Measurements from ENCODE around the gene SRSF2. TPM values are rescaled to one million over a fixed set of nuclear protein-coding genes. Genes with fewer than 3 reads are reported as not detected.

Gene SRSF2
- total and polyA plus RNA-seq, 9 of the 15 experiments (the other 6 are each of a cell fraction or from before 2014, with no cell fraction given): 161 to 583 (median 393) TPM

DNA sequence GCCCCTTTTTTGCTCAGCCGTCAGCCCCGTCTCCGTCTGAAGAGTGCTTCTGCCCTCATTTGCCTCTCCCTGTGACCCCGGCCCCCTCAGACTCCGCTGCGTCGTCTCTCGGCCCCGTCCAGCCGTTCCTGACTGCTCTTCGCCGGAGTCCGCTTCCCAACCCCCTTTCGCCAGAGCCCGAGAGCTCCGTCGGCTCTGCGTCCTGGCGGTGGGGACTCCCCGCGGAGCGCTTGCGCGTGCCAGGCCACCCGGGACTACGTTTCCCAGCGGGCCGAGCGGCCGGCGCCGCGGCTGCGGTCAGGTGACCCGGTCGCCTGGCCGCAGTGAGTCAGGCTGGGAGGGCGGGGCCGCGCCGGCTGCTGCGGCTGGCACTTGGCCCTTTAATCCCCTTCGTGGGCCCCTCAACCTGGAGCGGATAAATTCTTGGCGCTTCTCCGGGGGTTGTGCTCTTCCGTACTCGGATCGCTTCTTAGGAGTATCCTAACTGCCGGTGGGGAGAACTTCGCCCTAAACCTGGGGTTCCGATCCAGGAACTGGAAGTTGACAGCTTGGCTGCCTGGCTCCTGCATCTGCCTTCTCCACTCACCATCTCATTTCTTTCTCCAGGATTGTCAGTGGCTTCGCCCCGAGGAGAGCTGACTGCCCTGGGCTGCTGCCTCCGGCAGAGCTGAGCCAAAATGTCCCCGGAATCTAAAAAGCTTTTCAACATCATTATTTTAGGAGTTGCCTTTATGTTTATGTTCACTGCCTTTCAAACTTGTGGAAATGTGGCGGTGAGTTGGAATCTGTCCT is 741 bp upstream of the SRSF2 start, which contains the start of gene MFSD11 (continued):
- peak; percentile 78 for TF ChIP-seq CREB3L1 (IDR thresholded peaks at IDR 0.05; ENCODE audit: borderline replicate concordance, low read depth)
- TF ChIP-seq, protein P1, sequence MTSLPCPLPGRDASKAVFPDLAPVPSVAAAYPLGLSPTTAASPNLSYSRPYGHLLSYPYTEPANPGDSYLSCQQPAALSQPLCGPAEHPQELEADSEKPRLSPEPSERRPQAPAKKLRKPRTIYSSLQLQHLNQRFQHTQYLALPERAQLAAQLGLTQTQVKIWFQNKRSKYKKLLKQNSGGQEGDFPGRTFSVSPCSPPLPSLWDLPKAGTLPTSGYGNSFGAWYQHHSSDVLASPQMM (CRISPR knock-in tag; IDR thresholded peaks at IDR 0.05): no peak
- peak; percentile 87 for TF ChIP-seq GMEB1 (CRISPR knock-in tag; IDR thresholded peaks at IDR 0.05)
- peak; percentile 73; the same call in 1 of the 2 replicates for TF ChIP-seq CBFB (CRISPR knock-in tag; IDR thresholded peaks at IDR 0.05)
- peak; percentile 33 for TF ChIP-seq FOS (IDR thresholded peaks at IDR 0.05; ENCODE audit: extremely low read depth, insufficient read length)
- TF ChIP-seq CBX3 (IDR thresholded peaks at IDR 0.05; ENCODE audit: borderline replicate concordance in 1 of 2, low read length in 2 of 2): 0 out of 3 replicates have a peak, but pooled peaks of 1 of the 2 experiments have one; percentile 57
- TF ChIP-seq MYC (IDR thresholded peaks at IDR 0.05; ENCODE audit: low read depth, low read length): peak; percentile 83
- no peak for TF ChIP-seq MYC (CRISPR knock-in tag; IDR thresholded peaks at IDR 0.05; ENCODE audit: borderline replicate concordance, low read depth)
- peak; percentile 21 for TF ChIP-seq NBN (IDR thresholded peaks at IDR 0.05; ENCODE audit: low read depth)
- no peak for TF ChIP-seq E2F3 (CRISPR knock-in tag; IDR thresholded peaks at IDR 0.05)
- peak; percentile 36; the same call in 1 of the 2 replicates for TF ChIP-seq HBP1 (CRISPR knock-in tag; IDR thresholded peaks at IDR 0.05)
- peak; percentile 67; the same call in 1 of the 2 replicates for TF ChIP-seq MBD2 (IDR thresholded peaks at IDR 0.05; ENCODE audit: borderline replicate concordance, low read depth)
- TF ChIP-seq ATF6 (CRISPR knock-in tag; IDR thresholded peaks at IDR 0.05): no peak
- peak in 1 of 2 experiments; percentile 71; a peak in 1 of 4 replicates for TF ChIP-seq ZNF639 (CRISPR knock-in tag; conservative IDR thresholded peaks at IDR 0.05 in 1 of 2, IDR thresholded peaks at IDR 0.05 in 1 of 2)
- peak; percentile 93 to 95 for TF ChIP-seq NRF1 (conservative IDR thresholded peaks at IDR 0.05 in 1 of 2, IDR thresholded peaks at IDR 0.05 in 1 of 2)
- TF ChIP-seq C11orf30 (IDR thresholded peaks at IDR 0.05; ENCODE audit: low read depth): no peak; the same call in 1 of the 2 replicates
- peak; percentile 86 for TF ChIP-seq SMAD4 (CRISPR knock-in tag; conservative IDR thresholded peaks at IDR 0.05)
- TF ChIP-seq NFE2 (IDR thresholded peaks at IDR 0.05; ENCODE audit: low read depth): 0 out of 2 replicates have a peak, but pooled peaks have one; percentile 9

Measured in K562 (cell line).